ENCODE results near the gene PTPRU.

GRCh38 chr1:29283804-29284195, 47.5 kb downstream of the PTPRU start:
- no peak for TF ChIP-seq GATA3 (IDR thresholded peaks at IDR 0.05; ENCODE audit: low read depth, low read length)
- TF ChIP-seq GATA2 (IDR thresholded peaks at IDR 0.05; ENCODE audit: low read depth, low read length), result no peak
